Gastroesophageal sphincter (tissue), 3 donors: ENCODE data around the gene TMEM214.

Experiments used
- CTCF ChIP-seq, 4 experiments: fragments of 200-600 bp in 2 of 4; fragments of 450-650 bp in 2 of 4; sonication (generic) in 1 of 4; IDR thresholded peaks; one replicate each; pipeline ENCODE4 v1.5.1; 2017 to 2019; ENCODE audit warnings: antibody characterized with exemption in 4 of 4, mild to moderate bottlenecking in 2 of 4, moderate library complexity in 2 of 4
- EP300 ChIP-seq: sonication (generic); formaldehyde crosslinking; IDR thresholded peaks from one replicate; pipeline ENCODE4 v1.6.1; 2017; ENCODE audit warnings: antibody characterized with exemption, mild to moderate bottlenecking
- POLR2A ChIP-seq, 2 donors: fragments of 450-650 bp; IDR thresholded peaks; one replicate each; pipeline ENCODE4 v1.6.1; 2017; ENCODE audit warnings: antibody characterized with exemption in 2 of 2, mild to moderate bottlenecking in 2 of 2, moderate library complexity in 1 of 2
- POLR2AphosphoS5 ChIP-seq: sonication (generic); formaldehyde crosslinking; IDR thresholded peaks from one replicate; pipeline ENCODE4 v1.6.1; 2017; ENCODE audit warnings: antibody characterized with exemption

- TF ChIP-seq CTCF (IDR thresholded peaks at IDR 0.05): no peak
- TF ChIP-seq POLR2A (IDR thresholded peaks at IDR 0.05): no peak
- no peak for TF ChIP-seq POLR2AphosphoS5
- TF ChIP-seq EP300: no peak
These were observed 19.0 kb upstream of the TMEM214 start for GRCh38 chr2:27013738-27014137.
